ENCODE data around the gene DEFB132. TPM values are rescaled to one million over a fixed set of nuclear protein-coding genes. Genes with fewer than 3 reads are reported as not detected.

The DEFB132 gene
- total and polyA plus RNA-seq, 2 of the 8 experiments (the other 6 are each of a cell fraction or from before 2014, with no cell fraction given): not detected

DNA sequence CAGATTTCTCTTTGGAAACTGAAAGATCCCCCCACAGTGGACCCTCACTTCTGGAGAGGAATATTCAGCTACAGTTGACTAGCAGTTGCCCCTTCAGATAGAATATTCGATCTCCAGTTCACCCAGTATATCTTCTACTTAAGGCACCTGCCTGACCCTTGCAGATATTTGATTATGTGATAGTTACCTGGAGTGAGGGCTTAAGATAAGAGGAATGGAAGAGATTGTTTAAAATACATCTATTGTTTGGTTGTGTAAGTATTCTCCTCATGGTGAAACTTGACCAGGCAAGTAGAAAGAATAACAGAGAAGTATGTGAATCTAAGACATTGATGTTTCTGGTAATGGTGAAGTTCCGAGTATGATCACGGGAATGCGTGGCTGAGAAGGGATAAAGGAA, 38.3 kb downstream of the DEFB132 start:
- Histone ChIP-seq H3K9ac (replicated peaks in 1 of 4; ENCODE audit: extremely low read depth in 1 of 4, low read depth in 3 of 4, low read length in 3 of 4) (no peak overlapping the region), H4K5ac (ENCODE audit: insufficient read length, low read depth, low read length) (no peak overlapping the region), H3K79me2 (ENCODE audit: control insufficient read depth in 1 of 2, insufficient read depth in 2 of 2, low read length in 2 of 2) (peaks cover 11 to 33% of the 10 kb centered on the region in 2 experiments; a peak in 3 of 4 replicates), H3K27ac (ENCODE audit: low read depth, low read length) (no peak overlapping the region), H3K4me3 (ENCODE audit: extremely low read depth in 1 of 4, insufficient read depth in 2 of 4, low read depth in 3 of 4, low read length in 4 of 4) (no peak overlapping the region), H3K4me2 (ENCODE audit: insufficient read depth in 1 of 2, low read depth in 2 of 2, low read length in 2 of 2) (no peak overlapping the region), H3K14ac (ENCODE audit: insufficient read length) (no peak overlapping the region), H2BK12ac (ENCODE audit: low read depth, low read length) (no peak overlapping the region), H4K91ac (replicated peaks; ENCODE audit: insufficient read length, low read length) (no peak overlapping the region), H3K79me1 (ENCODE audit: low read depth, low read length) (peaks cover 3% of the 10 kb centered on the region; the same call in 1 of the 2 replicates), H4K20me1 (replicated peaks in 1 of 2; ENCODE audit: control insufficient read depth in 1 of 2, insufficient read depth in 2 of 2, low read length in 2 of 2) (peaks cover 6 to 11% of the 10 kb centered on the region in 2 experiments), H3K9me3 (ENCODE audit: insufficient read depth in 2 of 2, low read depth in 1 of 2, low read length in 1 of 2) (no peaks in the 10 kb centered on the region; a peak in 1 of 4 replicates), H4K8ac (ENCODE audit: extremely low read depth, insufficient read depth, low read length) (no peak overlapping the region), H3K56ac (replicated peaks; ENCODE audit: insufficient read length, low read depth, low read length) (no peak overlapping the region), H3K18ac (ENCODE audit: extremely low read depth, low read length) (no peak overlapping the region), H3K23me2 (ENCODE audit: low read depth, low read length) (peaks cover 16% of the 10 kb centered on the region), H2BK20ac (ENCODE audit: low read length) (no peak overlapping the region), H2BK5ac (ENCODE audit: low read depth, low read length) (no peak overlapping the region), H2AK5ac (ENCODE audit: low read depth, low read length) (no peak overlapping the region), H3K27me3 (replicated peaks in 1 of 4; ENCODE audit: control insufficient read depth in 3 of 4, extremely low read depth in 1 of 4, insufficient read depth in 3 of 4, low read length in 3 of 4) (peaks cover 0 to 7% (median 2%) of the 10 kb centered on the region in 4 experiments; a peak in 2 of 7 replicates), H3K36me3 (ENCODE audit: control insufficient read depth in 2 of 4, insufficient read depth in 4 of 4, low read length in 3 of 4) (no peaks in the 10 kb centered on the region), H2BK15ac (ENCODE audit: low read length) (no peak overlapping the region), H2AFZ (ENCODE audit: low read length) (no peak overlapping the region), H3K23ac (ENCODE audit: insufficient read length) (no peak overlapping the region), H2BK120ac (replicated peaks; ENCODE audit: low read depth, low read length) (no peak overlapping the region), H3K4me1 (replicated peaks in 1 of 4; ENCODE audit: control insufficient read depth in 3 of 4, insufficient read depth in 4 of 4, low read length in 3 of 4) (peaks cover 5 to 10% (median 8%) of the 10 kb centered on the region in 4 experiments), H3K4ac (replicated peaks; ENCODE audit: insufficient read length, low read depth, low read length) (no peak overlapping the region)
- POLR2A ChIA-PET (ENCODE audit: partially characterized antibody): interaction anchor here (1.6 to 9.4 kb wide), 4 partner anchors 14 to 38 kb away, joined by 3 to 85 read pairs (median 72); partner anchors contain the start of gene DEFB132
- CTCF ChIA-PET (ENCODE audit: partially characterized antibody): interaction anchor here (1.1 to 7.8 kb wide), 4 partner anchors 13 to 38 kb away, joined by 4 to 36 read pairs (median 8); partner anchors contain the start of gene SOX12
- DNase-seq (ENCODE audit: low read depth in 1 of 2, low spot score in 2 of 2) (no peak), FAIRE-seq (no peak)
- TF ChIP-seq RFX5 (IDR thresholded peaks at IDR 0.05; ENCODE audit: borderline replicate concordance, low read depth, low read length) (no peak), TAF7 (optimal IDR thresholded peaks at IDR 0.05; ENCODE audit: borderline replicate concordance, low read depth, low read length) (no peak), POLR2AphosphoS5 (IDR thresholded peaks at IDR 0.05; ENCODE audit: low read depth, low read length) (no peak), POLR2A (IDR thresholded peaks at IDR 0.05; ENCODE audit: control extremely low read depth in 1 of 2, low read depth in 2 of 2, low read length in 2 of 2) (no peak), BCL11A (IDR thresholded peaks at IDR 0.05; ENCODE audit: low read depth in 2 of 2, low read length in 2 of 2) (no peak), HDAC6 (IDR thresholded peaks at IDR 0.05; ENCODE audit: low read depth, low read length) (no peak)
- TF ChIP-seq, protein P1, sequence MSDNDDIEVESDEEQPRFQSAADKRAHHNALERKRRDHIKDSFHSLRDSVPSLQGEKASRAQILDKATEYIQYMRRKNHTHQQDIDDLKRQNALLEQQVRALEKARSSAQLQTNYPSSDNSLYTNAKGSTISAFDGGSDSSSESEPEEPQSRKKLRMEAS (IDR thresholded peaks at IDR 0.05): no peak
- WGBS, 2 experiments (ENCODE audit: extremely low coverage in 1 of 2, insufficient coverage in 1 of 2, insufficient read length in 1 of 2, insufficient replicate concordance in 2 of 2, low coverage in 1 of 2, low lambda C conversion rate in 2 of 2, missing lambda C conversion rate in 1 of 2): 91% methylated on average over 4 of the region's 4 CpGs; no CpG with 5 or more reads in 1 of the 2 experiments
